ENCODE measurements around the gene BMPR1A.

DNA sequence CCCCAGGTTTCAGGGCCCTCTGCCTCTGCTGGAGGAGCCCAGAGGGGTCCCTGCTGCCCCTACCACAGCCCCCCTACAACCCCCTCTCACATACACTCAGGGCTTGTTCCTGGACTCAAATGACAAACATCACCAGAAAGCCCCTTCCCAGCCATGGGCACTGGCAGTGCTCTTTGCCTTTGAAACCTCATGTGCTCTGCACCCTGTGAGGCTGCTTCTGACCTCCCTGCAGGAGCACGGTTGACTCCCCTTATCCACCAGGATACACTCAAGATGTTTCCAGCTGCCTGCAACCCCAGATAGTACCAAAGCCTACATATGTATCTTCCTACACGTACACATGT, 208.4 kb downstream of the BMPR1A start:
- TF ChIP-seq, protein P1, sequence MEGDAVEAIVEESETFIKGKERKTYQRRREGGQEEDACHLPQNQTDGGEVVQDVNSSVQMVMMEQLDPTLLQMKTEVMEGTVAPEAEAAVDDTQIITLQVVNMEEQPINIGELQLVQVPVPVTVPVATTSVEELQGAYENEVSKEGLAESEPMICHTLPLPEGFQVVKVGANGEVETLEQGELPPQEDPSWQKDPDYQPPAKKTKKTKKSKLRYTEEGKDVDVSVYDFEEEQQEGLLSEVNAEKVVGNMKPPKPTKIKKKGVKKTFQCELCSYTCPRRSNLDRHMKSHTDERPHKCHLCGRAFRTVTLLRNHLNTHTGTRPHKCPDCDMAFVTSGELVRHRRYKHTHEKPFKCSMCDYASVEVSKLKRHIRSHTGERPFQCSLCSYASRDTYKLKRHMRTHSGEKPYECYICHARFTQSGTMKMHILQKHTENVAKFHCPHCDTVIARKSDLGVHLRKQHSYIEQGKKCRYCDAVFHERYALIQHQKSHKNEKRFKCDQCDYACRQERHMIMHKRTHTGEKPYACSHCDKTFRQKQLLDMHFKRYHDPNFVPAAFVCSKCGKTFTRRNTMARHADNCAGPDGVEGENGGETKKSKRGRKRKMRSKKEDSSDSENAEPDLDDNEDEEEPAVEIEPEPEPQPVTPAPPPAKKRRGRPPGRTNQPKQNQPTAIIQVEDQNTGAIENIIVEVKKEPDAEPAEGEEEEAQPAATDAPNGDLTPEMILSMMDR (IDR thresholded peaks at IDR 0.05) = no peak
- TF ChIP-seq POLR2A (IDR thresholded peaks at IDR 0.05) = no peak

All from lower leg skin (tissue), 3 donors.